Glomerular visceral epithelial cell (primary cell): ENCODE data around the gene IGHMBP2.
"Not testable (repeated sequence)": the region's sequence is repeated elsewhere in the genome, so short reads cannot be mapped to it uniquely, and the experiment has no call there.

ENCODE experiments used
- DNase-seq: peaks from one replicate; pipeline ENCODE4 v3.0.0-alpha.2; 2016; ENCODE audit errors: extremely low spot score

The IGHMBP2 gene

GRCh38 chr11:68903288-68904247 lies at the start of gene IGHMBP2, which contains the start of gene MRPL21:
TSS of gene IGHMBP2 (plus strand) at chr11:68903891. CDS start at chr11:68903953, 62 bp downstream.
TSS of gene MRPL21 (minus strand) at chr11:68903832. CDS start at chr11:68903810, 22 bp downstream.
- DNase-seq: peak; percentile 77

- DNase-seq: no peak
These were observed 49.3 kb upstream of the IGHMBP2 start for GRCh38 chr11:68854273-68854958.

- no peak for DNase-seq
These were observed 48.3 kb upstream of the IGHMBP2 start for GRCh38 chr11:68855205-68855981.

GRCh38 chr11:68856425-68857030 lies 47.2 kb upstream of the IGHMBP2 start:
- not testable (repeated sequence) for DNase-seq

GRCh38 chr11:68857037-68857586 lies 46.6 kb upstream of the IGHMBP2 start:
- no peak for DNase-seq

GRCh38 chr11:68859123-68859522 lies 44.6 kb upstream of the IGHMBP2 start:
- DNase-seq: no peak

GRCh38 chr11:68862421-68862820 lies 41.3 kb upstream of the IGHMBP2 start:
- DNase-seq: no peak

- no peak for DNase-seq
These were observed 40.0 kb upstream of the IGHMBP2 start for GRCh38 chr11:68863553-68864265.

- no peak for DNase-seq
These were observed 38.5 kb upstream of the IGHMBP2 start for GRCh38 chr11:68865241-68865640.

- DNase-seq: no peak
These were observed 36.6 kb upstream of the IGHMBP2 start for GRCh38 chr11:68867066-68867465.

GRCh38 chr11:68868221-68868835 lies 35.4 kb upstream of the IGHMBP2 start:
- DNase-seq: no peak

GRCh38 chr11:68870470-68870869 lies 33.2 kb upstream of the IGHMBP2 start:
- DNase-seq: no peak

- DNase-seq: no peak
These were observed 31.3 kb upstream of the IGHMBP2 start for GRCh38 chr11:68872216-68873003.

GRCh38 chr11:68878022-68878421 lies 25.7 kb upstream of the IGHMBP2 start:
- no peak for DNase-seq

GRCh38 chr11:68880851-68881250 lies 22.8 kb upstream of the IGHMBP2 start:
- DNase-seq: no peak

GRCh38 chr11:68881320-68881719 lies 22.4 kb upstream of the IGHMBP2 start:
- DNase-seq: no peak

- DNase-seq: no peak
These were observed 21.3 kb upstream of the IGHMBP2 start for GRCh38 chr11:68882391-68882790.

- DNase-seq: not testable (repeated sequence)
These were observed 18.9 kb upstream of the IGHMBP2 start for GRCh38 chr11:68884827-68885226.

- no peak for DNase-seq
These were observed 13.7 kb upstream of the IGHMBP2 start for GRCh38 chr11:68889948-68890446.
